Astrocyte (in vitro differentiated cells and primary cell): Measurements from ENCODE around the gene NEURL1.
"Not testable (repeated sequence)": the region's sequence is repeated elsewhere in the genome, so short reads cannot be mapped to it uniquely, and the experiment has no call there.

Source experiments
- CTCF ChIP-seq: IDR thresholded peaks from 2 replicates; pipeline ENCODE4 v1.5.1; 2011; ENCODE audit warnings: low read depth, mild to moderate bottlenecking, inconsistent platforms, low read length, moderate library complexity; ENCODE audit not compliant: insufficient read depth
- EZH2 ChIP-seq: IDR thresholded peaks from 2 replicates; pipeline ENCODE4 v1.6.1; 2012; ENCODE audit warnings: mild to moderate bottlenecking, low read length, inconsistent platforms; ENCODE audit not compliant: insufficient read depth

GRCh38 chr10:103632871-103633270, 139.4 kb downstream of the NEURL1 start:
- not testable (repeated sequence) for TF ChIP-seq CTCF, EZH2
